Neural crest cell (in vitro differentiated cells): ENCODE measurements around the gene ITM2C. TPM values are rescaled to one million over a fixed set of nuclear protein-coding genes. Genes with fewer than 3 reads are reported as not detected.

Experiments
- DNase-seq: peaks from one replicate; pipeline ENCODE4 v3.0.0; 2021; ENCODE audit warnings: low read depth, mixed read lengths, low spot score
- H3K27ac Mint-ChIP-seq: one replicate; pipeline ENCODE4 v1.8.0; 2021; ENCODE audit warnings: mild to moderate bottlenecking, mixed read lengths; ENCODE audit not compliant: unreplicated experiment
- H3K27me3 Mint-ChIP-seq: 2 replicates; pipeline ENCODE4 v1.8.0; 2021; ENCODE audit warnings: low read depth, mild to moderate bottlenecking, mixed read lengths
- H3K36me3 Mint-ChIP-seq: 2 replicates; pipeline ENCODE4 v1.8.0; 2021; ENCODE audit warnings: low read depth, mild to moderate bottlenecking, mixed read lengths
- H3K4me1 Mint-ChIP-seq: 2 replicates; pipeline ENCODE4 v1.8.0; 2021; ENCODE audit warnings: mixed read lengths
- H3K4me3 Mint-ChIP-seq: one replicate; pipeline ENCODE4 v1.8.0; 2021; ENCODE audit warnings: mild to moderate bottlenecking, mixed read lengths
- H3K9me3 Mint-ChIP-seq: 2 replicates; pipeline ENCODE4 v1.8.0; 2021; ENCODE audit warnings: mixed read lengths
- CTCF ChIP-seq: fragments of 200-600 bp; sonication (generic); conservative IDR thresholded peaks from 2 replicates; pipeline ENCODE4 v1.5.0; 2021; ENCODE audit warnings: antibody characterized with exemption, mild to moderate bottlenecking
- total RNA-seq: library from RNA; stranded (reverse); gene quantifications from 2 replicates; pipeline ENCODE4 v1.2.1, GENCODE V29; 2021

ITM2C gene
- total RNA-seq, 1 donor from 2014 or later = 106 TPM

GRCh38 chr2:230863442-230864121, 1.2 kb upstream of the ITM2C start:
- no peak for TF ChIP-seq CTCF
- peak overlapping the region; percentile 91 for H3K4me3 Mint-ChIP-seq
- no peak for DNase-seq
- no peak overlapping the region for H3K27ac Mint-ChIP-seq
- no peaks in the 10 kb centered on the region for H3K36me3 Mint-ChIP-seq
- H3K9me3 Mint-ChIP-seq = peaks cover 4% of the 10 kb centered on the region
- peaks cover 20% of the 10 kb centered on the region for H3K27me3 Mint-ChIP-seq
- peaks cover 28% of the 10 kb centered on the region for H3K4me1 Mint-ChIP-seq

- Mint-ChIP-seq H3K27ac (peak overlapping the region; percentile 87), H3K36me3 (no peaks in the 10 kb centered on the region), H3K27me3 (peaks cover 20% of the 10 kb centered on the region), H3K4me3 (peak overlapping the region; percentile 91), H3K4me1 (peaks cover 34% of the 10 kb centered on the region), H3K9me3 (no peaks in the 10 kb centered on the region)
- DNase-seq = no peak
- TF ChIP-seq CTCF = no peak
Observed at GRCh38 chr2:230864122-230864604, 579 bp upstream of the ITM2C start.

GRCh38 chr2:230865307-230865765, 594 bp downstream of the ITM2C start:
- peaks cover 46% of the 10 kb centered on the region for H3K4me1 Mint-ChIP-seq
- H3K27ac Mint-ChIP-seq = peak overlapping the region; percentile 62
- TF ChIP-seq CTCF = no peak
- H3K4me3 Mint-ChIP-seq = peak overlapping the region; percentile 91
- H3K27me3 Mint-ChIP-seq = peaks cover 20% of the 10 kb centered on the region
- DNase-seq = no peak
- H3K36me3 Mint-ChIP-seq = no peaks in the 10 kb centered on the region
- no peaks in the 10 kb centered on the region for H3K9me3 Mint-ChIP-seq

- Mint-ChIP-seq H3K4me1 (peaks cover 53% of the 10 kb centered on the region), H3K4me3 (peak overlapping the region; percentile 91), H3K36me3 (no peaks in the 10 kb centered on the region), H3K27me3 (peaks cover 17% of the 10 kb centered on the region), H3K9me3 (no peaks in the 10 kb centered on the region), H3K27ac (peak overlapping the region; percentile 94)
- DNase-seq = no peak
- TF ChIP-seq CTCF = no peak
Observed at GRCh38 chr2:230865766-230866755, 1.3 kb downstream of the ITM2C start.

- Mint-ChIP-seq H3K27ac (no peak overlapping the region), H3K36me3 (no peaks in the 10 kb centered on the region), H3K4me1 (peaks cover 52% of the 10 kb centered on the region), H3K27me3 (peaks cover 9% of the 10 kb centered on the region), H3K4me3 (peak overlapping the region; percentile 91), H3K9me3 (no peaks in the 10 kb centered on the region)
- DNase-seq = no peak
- no peak for TF ChIP-seq CTCF
Observed at GRCh38 chr2:230866756-230867523, 2.2 kb downstream of the ITM2C start.
